MCF 10A (cell line): ENCODE data around the gene CYP2E1. TPM values are rescaled to one million over a fixed set of nuclear protein-coding genes. Genes with fewer than 3 reads are reported as not detected.

ENCODE experiments used
- total RNA-seq: library from RNA; stranded (reverse); gene quantifications from 2 replicates; pipeline ENCODE4 v1.2.3, GENCODE V29; 2022

CYP2E1 gene
- total RNA-seq, 1 experiment from 2014 or later: not detected

Other genes with a start within 250 kb of the CYP2E1 start
- gene TUBGCP2, start 218.5 kb upstream of the CYP2E1 start, total RNA-seq: 95.9 and 96.2 TPM in 2 replicates
- 28.9 and 42.7 TPM in 2 replicates for gene ZNF511, start 218.4 kb upstream of the CYP2E1 start, total RNA-seq
- not detected in 2 replicates for gene CALY, start 190.5 kb upstream of the CYP2E1 start, total RNA-seq
- not detected in 2 replicates for gene PRAP1, start 180.0 kb upstream of the CYP2E1 start, total RNA-seq
- gene FUOM, start 169.3 kb upstream of the CYP2E1 start, total RNA-seq: 16.6 and 22.6 TPM in 2 replicates
- 72.4 and 82.7 TPM in 2 replicates for gene ECHS1, start 154.0 kb upstream of the CYP2E1 start, total RNA-seq
- 1.2 and 1.8 TPM in 2 replicates for gene PAOX, start 148.1 kb upstream of the CYP2E1 start, total RNA-seq
- 71.6 and 74.3 TPM in 2 replicates for gene MTG1, start 133.2 kb upstream of the CYP2E1 start, total RNA-seq
- gene SPRN, start 102.7 kb upstream of the CYP2E1 start, total RNA-seq: not detected in 2 replicates
- 0.93 and 1.3 TPM in 2 replicates for gene SCART1, start 73.4 kb upstream of the CYP2E1 start, total RNA-seq
- gene SYCE1, start 38.2 kb downstream of the CYP2E1 start, total RNA-seq: not detected in 2 replicates
- not detected in 2 replicates for gene FRG2B, start 99.4 kb downstream of the CYP2E1 start, total RNA-seq